Dorsolateral prefrontal cortex (tissue), 118 donors: ENCODE measurements around the gene HECW1. TPM values are rescaled to one million over a fixed set of nuclear protein-coding genes. Genes with fewer than 3 reads are reported as not detected.

Experiments used
- microRNA-seq, 43 experiments: library from miRNA; unstranded; fragments of <30 nt; microRNA quantifications; one replicate each; pipeline ENCODE4 v1.2.0, GENCODE V29; 2022
- total RNA-seq, 120 experiments: library from RNA; stranded (reverse); gene quantifications; one replicate each; pipeline versions ENCODE4 v1.2.3 to v1.2.4, GENCODE V29; 2022

Gene HECW1
- total RNA-seq, 120 experiments from 2014 or later, result 34.3 to 181 (median 107) TPM

Small RNA genes within 50 kb of the gene (microRNA-seq; reads per million reads assigned to microRNA genes)
- gene MIR3943, result 3.1 to 28.3 (median 14.5) reads per million in 43 experiments

Other genes starting within 250 kb of the HECW1 start
- 10 to 100 TPM in 106 of 120 experiments, 1 to 10 TPM in 14; 6.9 to 25.1 (median 13.1) TPM for gene C7orf25, start 200.6 kb upstream of the HECW1 start, total RNA-seq
- 10 to 100 TPM; 17.0 to 46.6 (median 32.7) TPM for gene PSMA2, start 180.5 kb upstream of the HECW1 start, total RNA-seq
- gene MRPL32, start 180.3 kb upstream of the HECW1 start, total RNA-seq, result 10 to 100 TPM; 17.8 to 51.0 (median 35.6) TPM